Thoracic aorta (tissue), 2 donors: ENCODE measurements around the gene SBNO1. TPM values are rescaled to one million over a fixed set of nuclear protein-coding genes. Genes with fewer than 3 reads are reported as not detected.

Experiments used
- ATAC-seq: fragments of 150-250 bp; one replicate; pipeline ENCODE4 v1.8.0; 2017; ENCODE audit warnings: low read depth; ENCODE audit not compliant: insufficient number of reproducible peaks, low FRiP score
- DNase-seq: peaks from one replicate; pipeline ENCODE4 v3.0.0-alpha.2; 2020; ENCODE audit warnings: low spot score
- H3K27ac ChIP-seq, 2 donors: fragments of 200-600 bp; sonication (generic); 1 replicate in 1 of 2; 2 replicates in 1 of 2; pipeline ENCODE4 v1.5.1; 2016; ENCODE audit warnings: mild to moderate bottlenecking in 2 of 2, moderate library complexity in 2 of 2
- H3K27me3 ChIP-seq: fragments of 200-600 bp; sonication (generic); replicated peaks from 2 replicates; pipeline ENCODE4 v1.6.0; 2016; ENCODE audit warnings: mild to moderate bottlenecking; ENCODE audit not compliant: insufficient read depth
- H3K36me3 ChIP-seq: fragments of 200-600 bp; sonication (generic); one replicate; pipeline ENCODE4 v1.5.1; 2016
- H3K4me1 ChIP-seq, 2 donors: fragments of 200-600 bp; sonication (generic); 1 replicate in 1 of 2; 2 replicates in 1 of 2; pipeline versions ENCODE4 v1.5.1 to v1.6.0; 2016; ENCODE audit warnings: low read depth in 2 of 2, mild to moderate bottlenecking in 1 of 2; ENCODE audit not compliant: control insufficient read depth in 1 of 2
- H3K4me3 ChIP-seq: fragments of 200-600 bp; sonication (generic); 2 replicates; pipeline ENCODE4 v1.5.1; 2016; ENCODE audit warnings: mild to moderate bottlenecking
- H3K9me3 ChIP-seq: fragments of 200-600 bp; sonication (generic); 2 replicates; pipeline ENCODE4 v1.5.1; 2016
- CTCF ChIP-seq: fragments of 200-600 bp; sonication (generic); IDR thresholded peaks from one replicate; pipeline ENCODE4 v1.5.1; 2019; ENCODE audit warnings: antibody characterized with exemption
- total RNA-seq, 2 donors: library from RNA; depleted of rRNA; stranded (reverse); fragments of >200 nt; gene quantifications; one replicate each; pipeline versions ENCODE4 v1.1.0 to v1.2.3, GENCODE V29; 2016

Gene SBNO1
- total RNA-seq, 2 donors from 2014 or later, result 15.6 to 25.0 TPM

DNA sequence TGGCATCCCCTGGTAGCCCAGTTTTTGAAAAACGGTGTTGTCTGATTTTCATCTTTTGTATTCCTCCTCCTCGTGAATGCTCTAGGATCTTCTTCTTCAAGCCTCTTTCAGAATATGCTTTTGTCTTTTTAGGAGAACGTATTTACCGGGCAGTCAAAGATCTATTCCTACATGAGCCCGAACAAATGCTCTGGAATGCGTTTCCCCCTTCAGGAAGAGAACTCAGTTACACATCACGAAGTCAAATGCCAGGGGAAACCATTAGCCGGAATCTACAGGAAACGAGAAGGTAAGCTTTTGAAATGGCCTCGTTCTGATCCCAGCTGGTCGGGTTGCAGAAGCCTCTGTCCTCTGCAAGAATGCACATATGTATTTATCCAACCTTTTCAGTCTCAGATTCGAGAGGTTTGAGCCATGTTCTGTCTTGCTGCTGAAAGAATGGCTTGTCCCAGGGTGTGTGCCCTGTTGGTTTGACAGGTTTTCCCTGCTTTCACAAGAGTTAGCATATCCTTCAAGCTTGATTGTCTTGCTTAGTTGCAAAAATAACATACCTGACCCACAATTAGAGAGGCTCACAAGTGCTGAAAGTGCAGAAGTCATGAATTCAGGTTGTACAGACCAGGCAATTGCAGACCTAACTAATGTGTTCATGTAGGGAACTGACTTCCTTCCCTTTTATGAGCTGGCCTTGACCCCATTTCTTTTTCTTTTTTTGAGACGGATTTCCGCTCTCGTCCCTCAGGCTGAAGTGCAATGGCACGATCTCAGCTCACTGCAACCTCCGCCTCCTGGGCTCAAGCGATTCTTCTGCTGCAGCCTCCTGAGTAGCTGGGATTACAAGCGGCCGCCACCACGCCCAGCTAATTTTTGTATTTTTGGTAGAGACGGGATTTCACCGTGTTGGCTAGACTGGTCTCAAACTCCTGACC is 26.1 kb upstream of the SBNO1 start:
- no peak for ATAC-seq
- Histone ChIP-seq H3K9me3 (no peaks in the 10 kb centered on the region), H3K4me3 (peak overlapping the region; percentile 80), H3K4me1 (peaks cover 20 to 70% of the 10 kb centered on the region in 2 donors), H3K36me3 (peaks cover 38% of the 10 kb centered on the region), H3K27ac (peak overlapping the region; percentile 80 to 89), H3K27me3 (no peaks in the 10 kb centered on the region)
- DNase-seq, result no peak
- TF ChIP-seq CTCF, result no peak

- H3K27me3 ChIP-seq, result no peaks in the 10 kb centered on the region
- H3K36me3 ChIP-seq, result peaks cover 29% of the 10 kb centered on the region
- DNase-seq, result no peak
- H3K9me3 ChIP-seq, result no peaks in the 10 kb centered on the region
- H3K27ac ChIP-seq, result peak overlapping the region; percentile 80 to 89
- H3K4me1 ChIP-seq, result peaks cover 22 to 66% of the 10 kb centered on the region in 2 donors
- peak; percentile 6 for ATAC-seq
- H3K4me3 ChIP-seq, result peak overlapping the region; percentile 80
- no peak for TF ChIP-seq CTCF
These were observed 25.1 kb upstream of the SBNO1 start for GRCh38 chr12:123389560-123390351.

DNA sequence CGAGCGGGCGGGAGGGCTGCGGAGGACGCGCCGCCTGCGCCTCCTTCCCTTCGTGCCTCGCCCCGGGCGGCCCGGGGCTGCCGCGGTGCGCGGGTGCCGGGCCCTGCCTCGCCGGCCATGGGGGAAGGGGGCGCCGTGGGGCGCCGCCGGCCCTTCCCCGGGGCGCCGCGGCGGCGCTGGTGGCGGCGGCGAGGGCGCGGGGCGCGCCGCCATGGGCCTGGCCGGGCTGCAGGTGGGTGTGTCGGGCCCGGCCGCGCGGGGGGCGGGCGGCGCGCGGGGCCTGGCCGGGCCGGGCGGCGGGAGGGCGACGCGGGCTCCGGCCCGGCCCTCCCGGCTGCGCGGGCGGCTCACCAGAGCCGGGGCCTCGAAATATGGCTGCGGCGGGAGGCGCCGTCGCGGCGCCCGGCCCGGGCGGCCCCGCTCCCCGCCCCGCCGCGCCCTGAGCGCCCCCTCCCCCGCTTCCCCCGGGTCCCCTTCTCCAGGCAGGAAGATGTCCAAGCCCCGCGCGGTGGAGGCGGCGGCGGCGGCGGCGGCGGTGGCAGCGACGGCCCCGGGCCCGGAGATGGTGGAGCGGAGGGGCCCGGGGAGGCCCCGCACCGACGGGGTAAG is 24.4 kb upstream of the SBNO1 start:
- Histone ChIP-seq H3K27ac (peak overlapping the region; percentile 80 to 89), H3K9me3 (no peaks in the 10 kb centered on the region), H3K4me1 (peaks cover 25 to 65% of the 10 kb centered on the region in 2 donors), H3K4me3 (peak overlapping the region; percentile 80), H3K27me3 (no peaks in the 10 kb centered on the region), H3K36me3 (peaks cover 22% of the 10 kb centered on the region)
- peak; percentile 7 for ATAC-seq
- no peak for DNase-seq
- TF ChIP-seq CTCF, result no peak

DNA sequence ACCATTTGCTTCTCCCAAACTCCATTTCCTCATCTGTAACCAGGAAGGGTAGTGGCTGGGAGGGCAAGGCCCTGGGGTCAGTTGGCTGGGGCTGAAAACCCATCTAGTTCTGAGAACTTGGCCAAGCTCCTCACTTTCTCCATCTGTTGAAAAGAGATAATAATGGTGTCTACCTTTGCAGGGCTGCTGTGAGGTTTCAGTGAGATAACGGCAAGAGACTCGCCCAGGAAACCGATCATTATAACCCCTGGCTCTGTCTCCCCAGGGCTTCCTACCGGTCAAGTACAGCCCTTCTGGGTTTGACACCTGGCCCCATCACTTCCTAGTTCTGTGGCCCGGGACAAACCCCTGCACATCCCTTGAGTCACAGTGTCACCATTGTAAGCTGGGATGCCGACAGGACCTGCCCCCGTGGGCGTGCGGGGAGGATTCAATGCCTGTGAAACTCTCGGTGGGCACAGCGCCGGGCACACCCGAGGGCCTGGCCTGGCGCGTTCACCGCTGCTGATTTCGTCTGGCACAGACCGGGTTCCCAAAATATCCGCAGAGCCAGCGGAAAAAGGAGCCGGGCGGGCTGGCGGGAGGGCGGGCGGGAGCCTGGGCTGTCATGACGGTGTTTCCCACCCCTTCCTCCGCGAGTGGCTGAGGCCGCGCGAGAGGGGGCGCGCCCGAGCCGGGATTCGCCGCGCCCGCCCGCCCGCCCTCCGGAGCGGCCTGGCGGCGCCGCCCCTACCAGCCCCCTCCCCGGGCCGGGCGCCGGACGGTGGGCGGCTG is 23.7 kb upstream of the SBNO1 start:
- ATAC-seq, result peak; percentile 56
- DNase-seq, result peak; percentile 40

More for the DNA sequence above, 23.7 kb upstream of the SBNO1 start:
- Histone ChIP-seq H3K4me1 (peaks cover 25 to 60% of the 10 kb centered on the region in 2 donors), H3K4me3 (peak overlapping the region; percentile 73), H3K27me3 (no peaks in the 10 kb centered on the region), H3K27ac (peak overlapping the region; percentile 91 to 97), H3K36me3 (peaks cover 22% of the 10 kb centered on the region), H3K9me3 (no peaks in the 10 kb centered on the region)
- peak; percentile 13 for TF ChIP-seq CTCF
